H1 (cell line): ENCODE measurements around the gene ATPAF2. TPM values are rescaled to one million over a fixed set of nuclear protein-coding genes. Genes with fewer than 3 reads are reported as not detected.

Source experiments
- CTCF ChIA-PET: fragments of 300-600 bp; sonication (Branson Sonifier 250); formaldehyde crosslinking; loops from one replicate; lab custom pipeline; 2021; ENCODE audit not compliant: partially characterized antibody; lab: Charles Lee
- POLR2A ChIA-PET: fragments of 300-600 bp; sonication (Branson Sonifier 250); formaldehyde crosslinking; loops from one replicate; lab custom pipeline; 2021; ENCODE audit warnings: inconsistent platforms; ENCODE audit not compliant: partially characterized antibody; lab: Charles Lee
- DNase-seq, 2 experiments: peaks; one replicate each; pipeline versions ENCODE4 v3.0.0 to v3.0.0-alpha.2; 2010 to 2022; ENCODE audit warnings: low spot score in 2 of 2, low read depth in 1 of 2, mixed read lengths in 1 of 2
- FAIRE-seq: peaks from 2 replicates; lab custom pipeline; 2011; peaks lifted over from hg19 to GRCh38; lab: Jason Lieb, UNC
- H2AFZ ChIP-seq: 2 replicates; pipeline ENCODE4 v1.8.1; 2012; ENCODE audit warnings: low read length, inconsistent platforms
- H2AK5ac ChIP-seq: 2 replicates; pipeline ENCODE4 v1.6.1; 2013; ENCODE audit warnings: low read depth, low read length
- H2BK120ac ChIP-seq: replicated peaks from 2 replicates; pipeline ENCODE3; 2013; ENCODE audit warnings: low read depth, low read length, inconsistent platforms
- H2BK12ac ChIP-seq: 2 replicates; pipeline ENCODE4 v1.6.1; 2013; ENCODE audit warnings: low read depth, low read length
- H2BK15ac ChIP-seq: 2 replicates; pipeline ENCODE4 v1.6.1; 2013; ENCODE audit warnings: low read length
- H2BK20ac ChIP-seq: 2 replicates; pipeline ENCODE4 v1.6.1; 2013; ENCODE audit warnings: low read length
- H2BK5ac ChIP-seq: 2 replicates; pipeline ENCODE4 v1.6.1; 2013; ENCODE audit warnings: low read depth, low read length
- H3K14ac ChIP-seq: 2 replicates; pipeline ENCODE4 v1.6.1; 2013; ENCODE audit warnings: inconsistent platforms; ENCODE audit not compliant: insufficient read length
- H3K18ac ChIP-seq: 2 replicates; pipeline ENCODE4 v1.6.1; 2013; ENCODE audit warnings: low read length; ENCODE audit errors: extremely low read depth
- H3K23ac ChIP-seq: 2 replicates; pipeline ENCODE4 v1.6.1; 2013; ENCODE audit warnings: inconsistent platforms; ENCODE audit not compliant: insufficient read length
- H3K23me2 ChIP-seq: 2 replicates; pipeline ENCODE4 v1.6.1; 2013; ENCODE audit warnings: low read depth, low read length
- H3K27ac ChIP-seq: 2 replicates; pipeline ENCODE4 v1.6.1; 2011; ENCODE audit warnings: low read depth, low read length, inconsistent platforms
- H3K27me3 ChIP-seq, 4 experiments: replicated peaks in 1 of 4; 1 replicate in 1 of 4; 2 replicates in 3 of 4; pipeline versions ENCODE4 v1.6.1 to v1.8.1; 2011 to 2013; ENCODE audit warnings: low read length in 3 of 4, mild to moderate bottlenecking in 3 of 4, inconsistent platforms in 2 of 4, mixed read lengths in 2 of 4, moderate library complexity in 1 of 4; ENCODE audit not compliant: control insufficient read depth in 3 of 4, insufficient read depth in 3 of 4; ENCODE audit errors: extremely low read depth in 1 of 4
- H3K36me3 ChIP-seq, 4 experiments: 2 replicates each; pipeline versions ENCODE4 v1.6.1 to v1.8.1; 2011 to 2013; ENCODE audit warnings: mild to moderate bottlenecking in 4 of 4, low read length in 3 of 4, moderate library complexity in 2 of 4, control low read depth in 1 of 4, inconsistent platforms in 1 of 4; ENCODE audit not compliant: insufficient read depth in 4 of 4, control insufficient read depth in 2 of 4
- H3K4ac ChIP-seq: replicated peaks from 2 replicates; pipeline ENCODE3; 2013; ENCODE audit warnings: low read length, low read depth, mixed read lengths, inconsistent platforms; ENCODE audit not compliant: insufficient read length
- H3K4me1 ChIP-seq, 4 experiments: replicated peaks in 1 of 4; 1 replicate in 1 of 4; 2 replicates in 3 of 4; pipeline versions ENCODE4 v1.6.1 to v1.8.1; 2011 to 2013; ENCODE audit warnings: low read length in 3 of 4, inconsistent platforms in 2 of 4, mixed read lengths in 1 of 4; ENCODE audit not compliant: insufficient read depth in 4 of 4, control insufficient read depth in 3 of 4
- H3K4me2 ChIP-seq, 2 experiments: 2 replicates each; pipeline versions ENCODE4 v1.6.1 to v1.8.1; 2011 to 2013; ENCODE audit warnings: low read depth in 2 of 2, low read length in 2 of 2, control low read depth in 1 of 2, inconsistent platforms in 1 of 2, mild to moderate bottlenecking in 1 of 2; ENCODE audit not compliant: insufficient read depth in 1 of 2
- H3K4me3 ChIP-seq, 4 experiments: fragments of 200-600, 300-600 bp in 1 of 4; sonication (generic), shearing (Covaris generic), sonication (Bioruptor Twin) in 1 of 4; 2 replicates each; pipeline versions ENCODE4 v1.5.1 to v1.8.1; 2011 to 2016; ENCODE audit warnings: low read length in 4 of 4, low read depth in 3 of 4, control low read depth in 2 of 4, inconsistent platforms in 2 of 4, mild to moderate bottlenecking in 2 of 4, mixed read lengths in 1 of 4, moderate library complexity in 1 of 4; ENCODE audit not compliant: insufficient read depth in 2 of 4; ENCODE audit errors: extremely low read depth in 1 of 4
- H3K56ac ChIP-seq: replicated peaks from 2 replicates; pipeline ENCODE3; 2013; ENCODE audit warnings: low read depth, mild to moderate bottlenecking, mixed read lengths, low read length, inconsistent platforms; ENCODE audit not compliant: insufficient read length
- H3K79me1 ChIP-seq: 2 replicates; pipeline ENCODE4 v1.6.1; 2013; ENCODE audit warnings: low read depth, low read length, control low read depth
- H3K79me2 ChIP-seq, 2 experiments: 2 replicates each; pipeline versions ENCODE4 v1.6.1 to v1.8.1; 2012 to 2013; ENCODE audit warnings: low read length in 2 of 2, mild to moderate bottlenecking in 2 of 2, inconsistent platforms in 1 of 2; ENCODE audit not compliant: insufficient read depth in 2 of 2, control insufficient read depth in 1 of 2
- H3K9ac ChIP-seq, 4 experiments: replicated peaks in 1 of 4; 1 replicate in 1 of 4; 2 replicates in 3 of 4; pipeline versions ENCODE4 v1.6.1 to v1.8.1; 2011 to 2013; ENCODE audit warnings: low read depth in 3 of 4, low read length in 3 of 4, control low read depth in 2 of 4, mild to moderate bottlenecking in 2 of 4, moderate library complexity in 2 of 4, inconsistent platforms in 1 of 4; ENCODE audit errors: extremely low read depth in 1 of 4
- H3K9me3 ChIP-seq, 2 experiments: 2 replicates each; pipeline versions ENCODE4 v1.6.1 to v1.8.1; 2012 to 2013; ENCODE audit warnings: mild to moderate bottlenecking in 2 of 2, moderate library complexity in 2 of 2, control low read depth in 1 of 2, inconsistent platforms in 1 of 2, low read depth in 1 of 2, low read length in 1 of 2, mixed read lengths in 1 of 2; ENCODE audit not compliant: insufficient read depth in 2 of 2
- H4K20me1 ChIP-seq, 2 experiments: replicated peaks in 1 of 2; 2 replicates each; pipeline versions ENCODE3 to v1.8.1; 2011 to 2013; ENCODE audit warnings: inconsistent platforms in 2 of 2, low read length in 2 of 2, mild to moderate bottlenecking in 1 of 2; ENCODE audit not compliant: insufficient read depth in 2 of 2, control insufficient read depth in 1 of 2
- H4K5ac ChIP-seq: 2 replicates; pipeline ENCODE4 v1.6.1; 2013; ENCODE audit warnings: low read length, low read depth, mixed read lengths, inconsistent platforms; ENCODE audit not compliant: insufficient read length
- H4K8ac ChIP-seq: 2 replicates; pipeline ENCODE4 v1.8.0; 2013; ENCODE audit warnings: mild to moderate bottlenecking, moderate library complexity, low read length, inconsistent platforms; ENCODE audit not compliant: insufficient read depth; ENCODE audit errors: extremely low read depth
- H4K91ac ChIP-seq: replicated peaks from 2 replicates; pipeline ENCODE3; 2013; ENCODE audit warnings: low read length, mixed read lengths, inconsistent platforms; ENCODE audit not compliant: insufficient read length
- CBX8 ChIP-seq: fragments of 300-800, 300-1000 bp; sonication (generic); IDR thresholded peaks from 2 replicates; pipeline ENCODE4 v1.7.1; 2016; ENCODE audit warnings: low read depth, low read length, borderline replicate concordance
- CREB1 ChIP-seq: IDR thresholded peaks from 2 replicates; pipeline ENCODE4 v1.6.1; 2012; ENCODE audit warnings: inconsistent platforms
- WGBS, 2 experiments: shearing (Covaris generic) in 1 of 2; methylation state at CpG; one replicate each; pipeline versions ENCODE4 v1.1.6 to v1.1.7; 2013 to 2015; ENCODE audit warnings: low lambda C conversion rate in 2 of 2, mixed read lengths in 2 of 2, inconsistent platforms in 1 of 2, low coverage in 1 of 2, missing lambda C conversion rate in 1 of 2; ENCODE audit not compliant: insufficient replicate concordance in 2 of 2, insufficient coverage in 1 of 2, insufficient read length in 1 of 2; ENCODE audit errors: extremely low coverage in 1 of 2, missing lambda C conversion rate in 1 of 2; 5-methylcytosine and 5-hydroxymethylcytosine counted together
- polyA plus RNA-seq, 7 experiments: library from polyadenylated mRNA; depleted of rRNA in 3 of 7; stranded (reverse) in 5 of 7; unstranded in 2 of 7; fragments of >200 nt in 5 of 7; fragments of 200-250 nt in 2 of 7; gene quantifications; 1 replicate in 5 of 7; 2 replicates in 1 of 7; 4 replicates in 1 of 7; pipeline versions ENCODE4 v1.2.1 to v1.2.3, GENCODE V29; 2011 to 2013; ENCODE audit warnings: missing spikeins in 2 of 7, mixed read lengths in 2 of 7
- total RNA-seq: library from RNA; stranded (reverse); fragmentation: NEBNext Ultra II Directional; extraction: Animal tissue kit (Norgen Biotek cat#: 25700); gene quantifications from 2 replicates; pipeline ENCODE4 v1.2.1, GENCODE V29; 2021

The ATPAF2 gene
- total and polyA plus RNA-seq, 2 of the 8 experiments (the other 6 are each of a cell fraction or from before 2014, with no cell fraction given) = 19.6 to 22.9 TPM

DNA sequence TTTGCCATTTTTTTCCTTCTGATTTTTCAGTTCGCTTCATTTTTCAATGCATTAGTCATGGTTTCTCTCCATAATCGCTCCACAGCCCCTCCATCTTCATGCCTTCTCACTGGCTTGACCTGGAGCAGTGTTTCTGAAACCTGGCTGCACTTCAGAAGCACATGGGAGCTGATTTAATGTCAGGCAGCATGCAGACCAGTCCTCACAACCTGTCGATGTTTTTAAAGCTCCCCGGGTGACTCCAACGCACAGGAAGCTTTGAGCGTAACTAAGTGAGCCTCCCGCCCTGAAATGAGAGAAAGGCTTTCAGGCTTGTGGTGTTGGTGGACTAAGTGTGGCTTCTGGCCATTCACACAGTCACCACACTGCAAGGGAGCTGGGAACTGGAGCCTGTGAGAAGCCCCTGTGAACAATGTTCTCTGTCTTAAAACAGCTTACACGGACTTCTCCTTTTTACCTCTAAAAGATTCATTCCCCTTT, 31.9 kb upstream of the ATPAF2 start:
- Histone ChIP-seq H3K4ac (no peak overlapping the region), H2BK15ac (no peak overlapping the region), H3K79me2 (no peaks in the 10 kb centered on the region), H4K20me1 (no peaks in the 10 kb centered on the region), H2BK120ac (peak overlapping the region; percentile 55), H3K79me1 (no peaks in the 10 kb centered on the region), H3K9ac (no peak overlapping the region), H3K4me3 (no peak overlapping the region), H4K5ac (no peak overlapping the region), H2BK12ac (no peak overlapping the region), H3K9me3 (no peaks in the 10 kb centered on the region), H2AFZ (peak overlapping the region; percentile 27; the same call in 1 of the 2 replicates), H2AK5ac (no peak overlapping the region), H3K27ac (no peak overlapping the region), H2BK5ac (no peak overlapping the region), H4K91ac (no peak overlapping the region), H3K23me2 (no peaks in the 10 kb centered on the region; the same call in 1 of the 2 replicates), H3K4me1 (peaks cover 0 to 4% (median 0%) of the 10 kb centered on the region in 4 experiments; a peak in 1 of 7 replicates), H3K14ac (no peak overlapping the region), H2BK20ac (0 out of 2 replicates have a peak overlapping the region, but pooled peaks have one; percentile 6), H3K36me3 (peaks cover 0 to under 1% (median 0%) of the 10 kb centered on the region in 4 experiments; a peak in 1 of 8 replicates), H3K18ac (no peak overlapping the region), H3K56ac (no peak overlapping the region), H3K27me3 (no peaks in the 10 kb centered on the region), H4K8ac (no peak overlapping the region), H3K23ac (no peak overlapping the region), H3K4me2 (no peak overlapping the region)
- no peak for FAIRE-seq
- ChIA-PET CTCF (interaction anchor here (1.1 to 1.3 kb wide), 2 partner anchors 35 to 259 kb away, joined by 3 read pairs; no protein-coding TSS in a partner anchor), POLR2A (interaction anchor here (0.7 to 2.0 kb wide), 3 partner anchors 9 to 50 kb away, joined by 3 to 6 read pairs (median 4); no protein-coding TSS in a partner anchor)
- no peak for TF ChIP-seq CBX8
- no peak for TF ChIP-seq CREB1
- no peak for DNase-seq
- WGBS, 2 experiments = 75% methylated on average over 8 of the region's 8 CpGs; no CpG with 5 or more reads in 1 of the 2 experiments
